Astrocyte of the cerebellum (primary cell): ENCODE measurements around the gene LYST.

Experiments
- DNase-seq: peaks from one replicate; pipeline ENCODE4 v3.0.0-alpha.2; 2011; ENCODE audit warnings: low read depth
- H3K4me3 ChIP-seq: 2 replicates; pipeline ENCODE4 v1.5.1; 2011; ENCODE audit warnings: mild to moderate bottlenecking, low read depth, low read length, moderate library complexity
- CTCF ChIP-seq: IDR thresholded peaks from 2 replicates; pipeline ENCODE4 v1.5.1; 2012; ENCODE audit warnings: low read length, low read depth, moderate library complexity, mild to moderate bottlenecking; ENCODE audit errors: missing control alignments
- in situ Hi-C: cut with HindIII; loops from 2 replicates; pipeline ENCODE4 v1.10.0; 2017; ENCODE audit warnings: low sequenced_read_pairs

LYST gene

GRCh38 chr1:235841938-235842545 lies 24.7 kb downstream of the LYST start:
- no peak for TF ChIP-seq CTCF
- DNase-seq, result no peak
- H3K4me3 ChIP-seq, result no peak overlapping the region
- in situ Hi-C loops, result no loop called here

- TF ChIP-seq CTCF, result no peak
- in situ Hi-C loops, result no loop called here
- DNase-seq, result no peak
- H3K4me3 ChIP-seq, result no peak overlapping the region
Measured at GRCh38 chr1:235838021-235838420, 28.7 kb downstream of the LYST start.

- TF ChIP-seq CTCF, result no peak
- no peak overlapping the region for H3K4me3 ChIP-seq
- no peak for DNase-seq
- in situ Hi-C loops, result no loop called here
Measured at GRCh38 chr1:235835226-235835625, 31.5 kb downstream of the LYST start.

GRCh38 chr1:235834620-235835019 lies 32.1 kb downstream of the LYST start:
- TF ChIP-seq CTCF, result no peak
- in situ Hi-C loops, result no loop called here
- DNase-seq, result no peak
- no peak overlapping the region for H3K4me3 ChIP-seq

GRCh38 chr1:235832011-235832410 lies 34.7 kb downstream of the LYST start:
- in situ Hi-C loops, result no loop called here
- no peak for TF ChIP-seq CTCF
- no peak for DNase-seq
- no peak overlapping the region for H3K4me3 ChIP-seq

GRCh38 chr1:235831148-235831547 lies 35.6 kb downstream of the LYST start:
- TF ChIP-seq CTCF, result no peak
- in situ Hi-C loops, result no loop called here
- DNase-seq, result no peak
- no peak overlapping the region for H3K4me3 ChIP-seq
